K562 (cell line): ENCODE results near the gene FAM219A. TPM values are rescaled to one million over a fixed set of nuclear protein-coding genes. Genes with fewer than 3 reads are reported as not detected.
A peak's percentile ranks its signal among the peaks of the same experiment; 100 is the strongest.

ENCODE experiments used
- ATAC-seq: fragments of 200-7000 bp; cut with Tn5 transposase; 3 replicates; pipeline ENCODE4 v1.9.1; 2020; ENCODE audit warnings: moderate library complexity
- BruUV-seq: library from RNA; stranded (reverse); fragments of 400-500 nt; replicated peaks from 2 replicates; lab custom pipeline; 2021; lab: Mats Ljungman, UMichigan
- CTCF ChIA-PET: fragments of 300-600 bp; formaldehyde crosslinking; extraction: SDS; loops from one replicate; lab custom pipeline; 2021; ENCODE audit warnings: low intra/inter-chr PET ratio; lab: Yijun Ruan, JAX
- POLR2A ChIA-PET: fragments of 300-600, 350-650 bp; sonication (Branson Sonifier 250); formaldehyde crosslinking; extraction: SDS; loops from one replicate; lab custom pipeline; 2021; ENCODE audit warnings: antibody characterized with exemption, inconsistent platforms; lab: Yijun Ruan, JAX
- DNase-seq, 4 experiments: peaks; one replicate each; pipeline versions ENCODE4 v3.0.0 to v3.0.0-alpha.2; 2011 to 2018; ENCODE audit warnings: low spot score in 3 of 4, mixed read lengths in 3 of 4; ENCODE audit errors: extremely low read depth in 1 of 4
- FAIRE-seq: peaks from 2 replicates; lab custom pipeline; 2011; peaks lifted over from hg19 to GRCh38; lab: Jason Lieb, UNC
- H2AFZ ChIP-seq: 2 replicates; pipeline ENCODE4 v1.6.0; 2011; ENCODE audit warnings: low read depth, low read length, control low read depth, inconsistent platforms
- H3K27ac ChIP-seq: fragments of 200-600 bp; 3 replicates; pipeline ENCODE4 v1.8.0; 2011; ENCODE audit warnings: low read depth, mild to moderate bottlenecking, control low read depth, inconsistent platforms, low read length, moderate library complexity, mixed read lengths; ENCODE audit errors: extremely low read depth
- H3K27me3 ChIP-seq, 2 experiments: fragments of 300-600 bp in 1 of 2; 2 replicates in 1 of 2; 3 replicates in 1 of 2; pipeline versions ENCODE4 v1.6.0 to v1.8.0; 2011; ENCODE audit warnings: inconsistent platforms in 2 of 2, low read length in 2 of 2, mild to moderate bottlenecking in 1 of 2, mixed read lengths in 1 of 2, moderate library complexity in 1 of 2; ENCODE audit not compliant: control insufficient read depth in 2 of 2, insufficient read depth in 2 of 2
- H3K36me3 ChIP-seq: fragments of 300-600 bp; 3 replicates; pipeline ENCODE4 v1.8.0; 2011; ENCODE audit warnings: mild to moderate bottlenecking, low read length, inconsistent platforms; ENCODE audit not compliant: control insufficient read depth, insufficient read depth
- H3K4me1 ChIP-seq, 2 experiments: fragments of 200-600 bp in 1 of 2; replicated peaks in 1 of 2; 2 replicates in 1 of 2; 3 replicates in 1 of 2; pipeline versions ENCODE4 v1.5.1 to v1.8.0; 2011; ENCODE audit warnings: inconsistent platforms in 2 of 2, low read length in 2 of 2, mild to moderate bottlenecking in 1 of 2, mixed read lengths in 1 of 2, moderate library complexity in 1 of 2; ENCODE audit not compliant: control insufficient read depth in 2 of 2, insufficient read depth in 2 of 2
- H3K4me2 ChIP-seq: 2 replicates; pipeline ENCODE4 v1.6.1; 2011; ENCODE audit warnings: low read length, control low read depth, inconsistent platforms, mixed read lengths; ENCODE audit not compliant: insufficient read depth
- H3K4me3 ChIP-seq: fragments of 200-600 bp; sonication (generic), shearing (Covaris generic); 2 replicates; pipeline ENCODE4 v1.5.1; 2016; ENCODE audit warnings: control low read depth, inconsistent platforms
- H3K79me2 ChIP-seq: fragments of 200-600 bp; 3 replicates; pipeline ENCODE4 v1.8.0; 2011; ENCODE audit warnings: low read length, inconsistent platforms; ENCODE audit not compliant: control insufficient read depth, insufficient read depth
- H3K9ac ChIP-seq, 2 experiments: 2 replicates each; pipeline versions ENCODE4 v1.6.0 to v1.6.1; 2011; ENCODE audit warnings: low read depth in 2 of 2, low read length in 2 of 2, control low read depth in 1 of 2, inconsistent platforms in 1 of 2, mild to moderate bottlenecking in 1 of 2, mixed read lengths in 1 of 2; ENCODE audit not compliant: insufficient read depth in 1 of 2
- H3K9me1 ChIP-seq: one replicate; pipeline ENCODE4 v1.6.0; 2011; ENCODE audit warnings: inconsistent platforms, mild to moderate bottlenecking, low read length, moderate library complexity; ENCODE audit not compliant: control insufficient read depth, insufficient read depth
- H3K9me3 ChIP-seq: replicated peaks from 2 replicates; pipeline ENCODE4 v1.5.1; 2011; ENCODE audit warnings: low read depth, low read length, inconsistent platforms; ENCODE audit not compliant: control insufficient read depth, insufficient read depth
- H4K20me1 ChIP-seq: replicated peaks from 2 replicates; pipeline ENCODE4 v1.6.1; 2011; ENCODE audit warnings: low read length, inconsistent platforms, mixed read lengths; ENCODE audit not compliant: control insufficient read depth, insufficient read depth
- ATF1 ChIP-seq, 2 experiments: fragments of 450-650 bp in 1 of 2; IDR thresholded peaks; 2 replicates each; pipeline ENCODE4 v1.6.1; 2016; ENCODE audit warnings: missing compliant biosample characterization in 1 of 2, missing genetic modification characterization in 1 of 2
- GATAD2B ChIP-seq: fragments of 450-650 bp; IDR thresholded peaks from 2 replicates; pipeline ENCODE4 v1.6.1; 2017; ENCODE audit warnings: mild to moderate bottlenecking, borderline replicate concordance
- HLTF ChIP-seq: fragments of 450-650 bp; IDR thresholded peaks from 2 replicates; pipeline ENCODE4 v1.6.1; 2016
- HNRNPH1 ChIP-seq: fragments of 200-400 bp; formaldehyde crosslinking; optimal IDR thresholded peaks from 2 replicates; pipeline ENCODE3; 2017; ENCODE audit warnings: low read depth, mild to moderate bottlenecking, low read length, moderate library complexity
- JUND ChIP-seq, 2 experiments: IDR thresholded peaks; 2 replicates in 1 of 2; 3 replicates in 1 of 2; pipeline ENCODE4 v1.6.1; 2011; ENCODE audit warnings: borderline replicate concordance in 2 of 2, low read depth in 2 of 2, low read length in 2 of 2, improper control_type of control experiment in 1 of 2, missing biosample characterization in 1 of 2, missing genetic modification characterization in 1 of 2, missing genetic modification reagents in 1 of 2
- NFE2 ChIP-seq: IDR thresholded peaks from 2 replicates; pipeline ENCODE4 v1.6.1; 2014; ENCODE audit warnings: antibody characterized with exemption, low read depth
- NFRKB ChIP-seq: fragments of 450-650 bp; IDR thresholded peaks from 2 replicates; pipeline ENCODE4 v1.6.1; 2016; ENCODE audit warnings: low read depth
- POLR2G ChIP-seq: fragments of 200-400 bp; formaldehyde crosslinking; IDR thresholded peaks from 2 replicates; pipeline ENCODE4 v1.6.1; 2017; ENCODE audit warnings: low read depth, mild to moderate bottlenecking, antibody characterized with exemption, low read length, moderate library complexity
- SMARCA4 ChIP-seq: fragments of 450-650 bp; IDR thresholded peaks from 2 replicates; pipeline ENCODE4 v1.6.1; 2016
- SP1 ChIP-seq: sonication (generic); formaldehyde crosslinking; IDR thresholded peaks from 2 replicates; pipeline ENCODE4 v1.8.1; 2022; ENCODE audit warnings: mild to moderate bottlenecking, missing genetic modification reagents
- XRCC5 ChIP-seq: fragments of 200-400 bp; formaldehyde crosslinking; IDR thresholded peaks from 2 replicates; pipeline ENCODE4 v1.6.1; 2017; ENCODE audit warnings: low read depth, mild to moderate bottlenecking, low read length
- ZFPM2 ChIP-seq: fragments of 250-450 bp; sonication (Bioruptor Pico); IDR thresholded peaks from 2 replicates; pipeline ENCODE4 v1.5.1; 2022; ENCODE audit warnings: mild to moderate bottlenecking
- WGBS: fragments of 100-300 bp; shearing (Covaris generic); methylation state at CpG from one replicate; pipeline ENCODE4 v1.1.6; 2016; ENCODE audit warnings: low coverage, mixed read lengths; ENCODE audit not compliant: insufficient coverage; ENCODE audit errors: missing lambda C conversion rate; 5-methylcytosine and 5-hydroxymethylcytosine counted together
- in situ Hi-C: fragments of 300-500 bp; cut with MboI; formaldehyde crosslinking; loops from 4 replicates; pipeline ENCODE4 v1.15.0; 2018; ENCODE audit warnings: inconsistent platforms, mixed read lengths
- intact Hi-C: fragments of 100-400 bp; cut with micrococcal nuclease; formaldehyde crosslinking; loops from 2 replicates; pipeline ENCODE4 v1.14.2; 2022
- polyA plus RNA-seq, 8 experiments: library from polyadenylated mRNA; depleted of rRNA in 4 of 8; stranded (reverse) in 5 of 8; unstranded in 3 of 8; fragments of >200 nt; fragmentation: Nextera tagmentation in 2 of 8; fragmentation: Illumina TruSeq in 1 of 8; extraction: Ambion mirVana in 2 of 8; extraction: Trizol in 1 of 8; gene quantifications; 2 replicates each; pipeline versions ENCODE4 v1.2.1 to v1.2.3, GENCODE V29; 2011 to 2014; ENCODE audit warnings: inconsistent platforms in 1 of 8, missing spikeins in 1 of 8
- total RNA-seq, 7 experiments: library from RNA; depleted of rRNA in 6 of 7; stranded (reverse); fragments of >200 nt in 6 of 7; fragmentation: Illumina TruSeq in 2 of 7; extraction: Trizol in 2 of 7; gene quantifications; 2 replicates each; pipeline versions ENCODE4 v1.2.1 to v1.2.3, GENCODE V29; 2011 to 2021; ENCODE audit warnings: low replicate concordance in 1 of 7
- TF ChIP-seq, protein P1 (sequence below), 2 experiments: fragments of 450-650 bp in 1 of 2; sonication (generic) in 1 of 2; formaldehyde crosslinking in 1 of 2; IDR thresholded peaks in 1 of 2; conservative IDR thresholded peaks in 1 of 2; 2 replicates each; pipeline versions ENCODE4 v1.6.1 to v1.8.1; 2016 to 2023; ENCODE audit warnings: mild to moderate bottlenecking in 2 of 2, moderate library complexity in 2 of 2, inconsistent platforms in 1 of 2, missing genetic modification reagents in 1 of 2

FAM219A gene
- total and polyA plus RNA-seq, 9 of the 15 experiments (the other 6 are each of a cell fraction or from before 2014, with no cell fraction given): 0.63 to 8.6 (median 2.9) TPM

DNA sequence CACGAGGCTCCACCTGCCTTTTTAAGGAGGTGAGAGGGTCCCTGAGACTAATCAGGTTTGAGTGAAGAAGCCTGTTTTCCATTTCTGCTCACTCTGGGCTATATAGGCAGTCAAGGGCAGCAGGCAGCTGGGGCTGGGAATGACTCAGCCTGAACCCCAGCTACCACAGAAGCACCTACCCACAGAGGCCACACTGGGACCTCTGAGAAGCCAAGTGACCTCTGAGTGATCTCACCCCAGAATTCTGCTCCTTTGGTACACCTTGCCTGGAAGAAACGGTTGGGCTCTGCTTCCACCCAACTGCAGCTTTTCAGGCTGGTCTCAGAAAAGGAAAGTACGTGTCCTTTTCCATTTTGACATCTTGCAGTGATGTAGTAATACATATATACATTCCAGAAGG lies 6.8 kb downstream of the FAM219A start (continued):
- TF ChIP-seq HLTF (no peak), SMARCA4 (peak; percentile 18; the same call in 1 of the 2 replicates), JUND (IDR thresholded peaks at IDR 0.05; ENCODE audit: borderline replicate concordance, low read depth, low read length) (peak; percentile 53; the same call in 1 of the 2 replicates), JUND (tag; IDR thresholded peaks at IDR 0.05; ENCODE audit: borderline replicate concordance, low read depth, low read length) (no peak), SP1 (no peak), NFE2 (peak; percentile 75)

DNA sequence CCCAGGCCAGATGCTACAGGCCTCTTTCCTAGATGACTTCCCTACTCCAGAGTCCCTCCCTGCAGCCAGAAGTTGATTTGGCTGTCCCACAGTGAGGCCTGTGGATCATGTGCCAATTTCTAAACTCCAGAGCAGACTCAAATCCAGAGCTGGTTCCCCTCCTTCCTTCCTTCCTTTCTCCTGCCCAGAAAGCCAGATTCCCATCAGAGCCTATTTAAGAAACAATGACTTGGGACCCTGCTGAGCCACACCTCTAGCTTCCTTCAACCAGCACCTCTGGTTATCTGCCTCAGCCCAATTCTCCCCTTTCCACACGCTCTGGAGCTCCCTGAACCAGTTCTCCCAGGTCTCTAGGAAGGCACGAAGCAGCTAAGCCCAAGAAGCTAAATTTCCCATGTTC lies 7.2 kb downstream of the FAM219A start:
- intact Hi-C loops (no loop called here), in situ Hi-C loops (no loop called here)
- TF ChIP-seq HNRNPH1 (no peak), ATF1 (CRISPR knock-in tag; IDR thresholded peaks at IDR 0.05) (no peak), ATF1 (tag; IDR thresholded peaks at IDR 0.05) (no peak), XRCC5 (no peak), ZFPM2 (no peak), GATAD2B (no peak), POLR2G (no peak), NFRKB (no peak)
- TF ChIP-seq, protein P1, sequence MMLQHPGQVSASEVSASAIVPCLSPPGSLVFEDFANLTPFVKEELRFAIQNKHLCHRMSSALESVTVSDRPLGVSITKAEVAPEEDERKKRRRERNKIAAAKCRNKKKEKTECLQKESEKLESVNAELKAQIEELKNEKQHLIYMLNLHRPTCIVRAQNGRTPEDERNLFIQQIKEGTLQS (IDR thresholded peaks at IDR 0.05): no peak
- TF ChIP-seq, protein P1 (CRISPR knock-in tag; conservative IDR thresholded peaks at IDR 0.05): no peak
- no TSS peak for BruUV-seq
- Histone ChIP-seq H2AFZ (no peak overlapping the region), H3K4me2 (no peak overlapping the region; the same call in 1 of the 2 replicates), H3K36me3 (no peaks in the 10 kb centered on the region), H3K27me3 (no peaks in the 10 kb centered on the region), H3K27ac (no peak overlapping the region), H3K4me3 (no peak overlapping the region), H4K20me1 (peaks cover 9% of the 10 kb centered on the region; the same call in 1 of the 2 replicates), H3K9ac (peak overlapping the region in 1 of 2 experiments; percentile 75; a peak in 1 of 4 replicates), H3K79me2 (no peaks in the 10 kb centered on the region), H3K9me3 (no peaks in the 10 kb centered on the region), H3K9me1 (no peaks in the 10 kb centered on the region), H3K4me1 (peaks cover 7 to 13% of the 10 kb centered on the region in 2 experiments; a peak in 3 of 5 replicates)
- DNase-seq: no peak
- peak; percentile 42; the same call in 2 of the 3 replicates for ATAC-seq
- CTCF ChIA-PET: no interaction called here
- WGBS: 0% methylated on average over 1 of the region's 2 CpGs
- no peak for FAIRE-seq
- POLR2A ChIA-PET: interaction anchor here (0.7 to 1.5 kb wide), 3 partner anchors 11 to 46 kb away, joined by 3 to 4 read pairs (median 3); no protein-coding TSS in a partner anchor
